Islet precursor cell (in vitro differentiated cells): ENCODE measurements around the gene GYPB.
"Not testable (repeated sequence)": the region's sequence is repeated elsewhere in the genome, so short reads cannot be mapped to it uniquely, and the experiment has no call there.

Experiments used
- DNase-seq: peaks from one replicate; pipeline ENCODE4 v3.0.0-alpha.2; 2018

GYPB gene

DNA sequence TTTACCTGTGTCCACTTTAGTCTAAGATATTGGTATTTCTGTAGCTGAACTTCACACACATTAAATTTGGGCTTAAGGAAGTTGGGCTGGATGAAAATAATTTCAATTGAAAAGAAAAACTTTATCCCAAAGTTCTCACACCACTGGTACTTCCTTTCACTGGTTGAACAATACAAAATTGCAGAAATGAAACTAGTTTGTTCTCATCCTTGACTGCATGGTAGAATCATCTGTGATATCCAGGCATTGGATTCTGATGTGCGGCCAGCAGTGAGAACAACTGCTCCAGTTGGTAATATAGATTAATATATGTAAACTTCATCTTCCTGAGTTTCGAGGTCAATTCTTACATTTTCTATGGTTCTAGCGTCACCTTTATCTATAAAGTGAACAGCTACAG is 10.6 kb downstream of the GYPB start:
- not testable (repeated sequence) for DNase-seq

DNA sequence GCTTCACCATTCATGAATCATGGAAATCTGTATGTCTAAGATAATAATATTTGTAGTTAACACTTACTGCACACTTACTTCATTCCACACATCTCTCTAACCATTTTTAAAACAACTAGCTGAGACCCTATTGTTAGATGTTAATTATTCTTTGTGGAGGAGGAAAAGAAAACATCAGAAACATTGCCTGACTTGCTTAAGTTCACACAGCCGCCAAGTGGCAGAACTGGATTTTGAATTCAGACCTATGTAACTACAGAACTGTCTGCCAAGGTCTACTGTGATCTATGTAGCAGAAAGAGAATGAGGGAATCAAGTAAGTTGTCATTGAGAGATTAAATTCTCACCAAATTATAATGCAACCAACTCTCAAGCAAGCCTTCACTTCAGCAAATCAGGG is 11.2 kb downstream of the GYPB start:
- not testable (repeated sequence) for DNase-seq

DNA sequence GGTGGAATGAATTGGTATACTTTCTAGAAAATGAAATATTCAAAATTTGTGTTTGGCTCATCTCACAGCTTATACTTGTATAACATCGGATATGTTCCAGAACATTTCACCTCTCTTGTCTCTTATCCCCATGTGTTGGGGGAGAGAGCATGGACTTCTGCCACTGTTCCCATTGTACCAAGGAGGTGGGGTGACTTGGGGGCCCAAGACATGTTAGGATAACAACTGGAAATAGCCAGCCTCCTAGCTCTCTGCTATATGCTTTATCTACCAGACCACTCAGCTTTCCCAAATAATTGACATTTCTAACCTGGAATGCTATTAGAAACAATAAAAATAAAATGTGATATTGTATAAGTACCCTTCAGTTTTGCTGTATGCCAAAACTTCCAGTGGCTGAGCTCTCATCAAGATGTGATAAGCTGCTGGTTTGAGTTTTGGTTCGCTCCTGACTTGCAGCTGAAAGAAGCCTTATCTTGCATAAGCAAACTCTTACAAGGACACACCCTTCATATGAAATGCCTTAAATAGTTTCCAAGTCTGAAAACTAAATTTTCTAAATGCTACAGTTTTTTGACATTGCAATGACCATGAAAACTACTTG is 12.9 kb downstream of the GYPB start:
- not testable (repeated sequence) for DNase-seq

DNA sequence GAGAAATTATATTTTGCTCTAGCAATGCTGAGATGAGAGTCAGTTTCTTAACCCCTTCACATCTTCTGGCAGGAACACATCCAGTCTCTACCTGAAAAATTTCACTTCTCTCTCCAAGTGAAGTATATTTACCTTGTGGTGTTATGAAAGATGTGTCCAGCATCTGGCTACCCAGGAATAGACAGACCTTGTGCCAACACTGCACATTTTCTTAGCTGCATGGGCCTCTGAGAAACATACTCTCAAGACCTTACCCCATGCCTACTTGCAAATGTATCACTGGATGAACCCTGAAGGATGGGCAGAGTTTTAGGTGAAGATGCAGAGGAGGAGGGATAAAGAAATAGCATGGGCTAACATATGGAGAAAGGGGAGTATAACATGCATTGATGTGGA is 13.6 kb downstream of the GYPB start:
- DNase-seq, result not testable (repeated sequence)

DNA sequence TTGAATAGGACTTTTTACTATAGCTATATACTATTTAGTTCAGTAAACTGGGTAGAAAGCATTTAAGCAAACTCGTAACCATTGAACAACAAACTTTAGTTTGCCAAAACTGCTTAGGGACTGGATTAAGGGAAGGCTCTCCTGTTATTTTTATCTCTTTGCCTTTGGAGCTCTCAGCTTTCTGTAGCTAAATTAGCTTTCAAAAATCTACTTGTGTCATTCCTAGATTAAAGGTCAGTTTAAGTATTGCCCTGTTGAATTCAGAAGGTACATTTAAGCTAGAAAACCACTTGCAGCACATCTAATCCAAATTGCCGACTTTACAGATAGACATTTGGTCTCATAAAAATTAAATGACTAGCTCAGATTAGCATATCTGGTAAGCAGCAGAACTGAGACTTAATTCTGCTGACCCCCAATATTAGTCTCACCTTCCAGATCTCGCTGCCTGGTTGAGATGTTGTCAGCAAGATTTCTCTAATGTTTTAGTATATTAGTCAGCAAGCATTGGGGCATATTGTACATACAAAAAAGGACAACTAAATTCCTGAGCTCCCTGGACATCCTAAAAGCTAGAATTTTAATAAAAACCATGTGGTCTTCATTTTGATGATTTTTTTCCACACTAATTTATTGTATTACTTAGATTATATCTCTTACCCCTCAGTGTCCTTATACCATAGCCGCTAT is 14.2 kb downstream of the GYPB start:
- DNase-seq, result not testable (repeated sequence)

DNA sequence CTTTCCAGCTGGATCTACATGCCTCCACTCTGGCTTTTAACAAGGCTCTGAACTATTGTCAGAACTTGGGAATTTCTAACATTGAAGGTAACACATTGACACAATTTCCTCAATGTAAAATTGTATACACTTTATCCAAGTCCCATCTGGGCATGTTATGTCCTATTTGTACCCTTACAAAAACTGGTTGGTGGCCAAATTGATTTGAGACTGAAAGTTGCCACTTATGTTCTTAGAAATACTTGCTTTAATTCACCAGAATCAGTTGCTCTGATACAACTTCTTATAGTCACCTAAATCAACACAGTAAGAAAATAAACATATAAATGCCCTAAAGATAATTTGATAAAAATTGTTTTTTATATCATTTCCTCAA is 15.3 kb downstream of the GYPB start:
- not testable (repeated sequence) for DNase-seq

DNA sequence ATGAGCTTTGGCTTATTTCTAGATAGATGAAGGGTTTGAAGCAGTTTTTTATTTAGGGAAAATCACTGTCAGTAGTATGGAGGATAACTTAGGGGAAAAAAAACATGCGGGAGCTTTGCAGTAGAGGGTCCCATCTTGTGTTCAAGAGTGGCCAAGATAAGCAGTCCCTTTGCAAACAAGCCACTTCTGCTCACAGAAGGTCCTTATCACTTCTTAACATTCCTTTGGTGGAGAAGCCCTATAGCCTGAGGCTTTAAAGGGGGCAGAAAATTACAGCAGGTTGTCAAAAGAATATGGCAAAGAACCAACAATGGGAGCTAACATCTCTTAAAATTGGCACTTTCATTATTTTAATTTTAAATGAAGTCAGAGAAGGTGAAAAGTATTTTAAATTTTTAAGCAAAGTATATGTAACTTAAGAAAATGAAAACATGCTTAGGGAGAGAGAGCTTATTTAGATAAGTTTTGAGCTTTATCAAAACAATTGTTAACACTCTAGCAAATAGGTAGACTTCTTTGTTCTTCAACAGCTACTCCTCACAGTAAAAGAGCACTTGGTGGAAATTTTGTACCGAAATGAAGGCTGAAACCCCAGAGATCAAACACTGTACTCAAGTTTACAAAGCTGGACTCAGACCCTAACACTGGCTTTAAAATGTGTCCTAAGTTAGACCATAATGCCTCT is 15.8 kb downstream of the GYPB start:
- not testable (repeated sequence) for DNase-seq

DNA sequence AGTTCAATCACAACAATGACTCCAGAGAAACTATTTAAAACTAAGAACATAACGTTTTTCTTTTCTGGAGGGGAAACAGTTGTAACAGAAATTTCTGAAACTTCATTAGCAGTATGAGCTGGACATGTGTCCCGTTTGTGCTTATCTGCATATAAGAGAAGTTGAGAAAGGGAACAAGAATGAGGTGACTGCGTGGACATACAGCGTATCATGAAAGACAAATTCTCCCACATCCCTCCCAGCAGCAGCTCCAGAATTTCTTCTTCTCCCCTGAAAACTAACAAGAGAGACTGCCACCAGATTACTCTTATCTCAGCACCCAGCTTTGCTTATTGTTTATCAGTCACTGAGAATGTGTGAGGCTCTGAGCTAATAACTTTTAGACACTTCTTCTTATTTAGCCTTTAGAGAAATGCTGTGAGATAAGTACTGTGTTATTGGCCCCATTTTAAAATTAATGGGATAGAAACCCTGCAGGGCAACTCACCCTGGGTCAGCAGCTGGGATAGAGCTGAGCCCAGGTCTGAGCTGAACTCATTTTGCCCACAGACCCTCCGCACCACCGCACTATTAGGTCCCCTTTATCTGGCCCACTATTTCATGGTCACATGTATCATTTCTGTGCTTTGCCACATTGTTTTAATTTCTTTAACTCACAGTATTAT is 18.7 kb downstream of the GYPB start:
- not testable (repeated sequence) for DNase-seq

DNA sequence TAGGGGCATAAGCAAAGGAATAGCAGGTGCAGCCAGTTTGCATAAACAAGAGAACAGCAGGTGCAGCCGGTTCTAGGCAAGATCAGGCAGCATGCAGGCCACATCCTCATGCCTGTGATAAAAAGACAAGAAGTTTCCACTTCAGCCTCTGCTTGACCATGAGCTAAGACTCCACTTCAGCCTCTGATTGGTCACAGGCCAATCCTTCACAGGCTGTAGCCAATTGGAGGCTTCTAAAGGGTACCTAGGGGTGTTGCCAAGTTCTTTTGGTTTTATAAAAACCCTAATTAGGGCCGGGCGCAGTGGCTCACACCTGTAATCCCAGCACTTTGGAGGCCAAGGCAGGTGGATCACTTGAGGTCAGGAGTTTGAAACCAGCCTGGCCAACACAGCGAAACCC is 23.0 kb downstream of the GYPB start:
- not testable (repeated sequence) for DNase-seq

DNA sequence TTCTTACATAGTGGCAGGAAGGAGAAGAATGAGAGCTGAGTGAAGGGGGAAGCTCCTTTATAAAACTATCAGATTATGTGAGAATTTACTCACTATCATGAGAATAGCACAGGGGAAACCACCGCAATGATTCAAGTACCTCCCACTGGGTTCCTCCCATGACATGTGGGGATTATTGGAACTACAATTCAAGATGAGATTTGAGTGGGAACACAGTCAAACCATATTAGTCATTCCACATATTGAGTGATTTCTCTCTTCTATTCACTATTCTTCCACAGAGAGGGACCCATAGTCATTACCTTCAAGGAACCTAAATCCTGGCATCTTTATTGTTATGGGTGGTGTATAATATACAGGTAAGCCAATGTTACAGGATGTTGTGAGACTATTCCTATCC is 27.4 kb downstream of the GYPB start:
- not testable (repeated sequence) for DNase-seq

DNA sequence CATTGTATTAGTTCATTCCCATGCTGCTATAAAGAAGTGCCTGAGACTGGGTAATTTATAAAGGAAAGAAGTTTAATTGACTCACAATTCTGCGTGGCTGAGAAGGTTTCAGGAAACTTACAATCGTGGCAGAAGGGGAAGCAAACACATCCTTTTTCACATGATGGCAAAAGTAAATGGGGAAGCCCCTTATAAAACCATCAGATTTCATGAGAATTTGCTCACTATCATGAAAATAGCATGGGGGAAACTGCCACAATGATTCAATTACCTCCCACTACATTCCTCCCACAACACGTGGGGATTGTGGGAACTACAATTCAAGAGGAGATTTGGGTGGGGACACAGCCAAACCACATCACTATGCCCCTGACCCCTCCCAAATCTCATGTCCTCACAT is 28.5 kb downstream of the GYPB start:
- DNase-seq, result not testable (repeated sequence)

DNA sequence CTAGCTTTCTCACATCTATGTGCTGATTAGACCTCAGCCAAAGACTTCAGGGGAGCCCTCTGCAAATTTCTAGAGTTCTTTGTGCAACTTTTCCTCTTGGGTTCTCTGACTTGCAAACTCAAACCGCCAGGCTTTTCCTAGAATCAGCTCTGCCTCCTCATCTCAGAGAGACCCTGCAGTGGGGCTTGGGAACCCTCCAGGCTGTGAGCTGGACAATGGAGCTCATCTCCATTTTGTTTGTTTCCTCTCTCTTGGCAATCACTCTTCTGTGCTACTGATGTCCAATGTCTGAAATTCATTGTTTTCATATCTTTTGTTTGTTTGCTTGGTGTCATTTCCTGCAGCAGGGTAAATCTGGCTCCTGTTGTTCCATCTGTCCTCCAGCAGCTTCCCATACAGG is 33.0 kb downstream of the GYPB start:
- DNase-seq, result no peak

DNA sequence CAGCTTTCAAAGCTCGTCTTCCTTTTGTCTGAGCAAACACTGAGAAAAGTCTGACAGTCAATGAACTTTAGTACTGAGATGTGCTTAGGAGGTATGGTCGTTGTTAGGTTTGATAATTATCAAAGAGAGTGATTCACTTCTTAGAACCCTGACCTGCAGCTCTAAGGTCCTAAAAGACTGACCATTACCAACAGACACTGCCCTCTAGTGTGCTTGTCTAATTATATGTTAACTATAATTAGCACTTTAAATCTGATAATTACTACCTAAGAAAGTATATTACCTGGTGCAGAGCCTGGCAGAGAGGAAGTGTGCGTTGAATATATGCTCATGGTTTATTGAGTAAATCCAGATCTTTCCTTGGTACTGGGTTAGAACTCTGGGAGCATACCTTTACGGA is 38.4 kb downstream of the GYPB start:
- DNase-seq, result not testable (repeated sequence)

DNA sequence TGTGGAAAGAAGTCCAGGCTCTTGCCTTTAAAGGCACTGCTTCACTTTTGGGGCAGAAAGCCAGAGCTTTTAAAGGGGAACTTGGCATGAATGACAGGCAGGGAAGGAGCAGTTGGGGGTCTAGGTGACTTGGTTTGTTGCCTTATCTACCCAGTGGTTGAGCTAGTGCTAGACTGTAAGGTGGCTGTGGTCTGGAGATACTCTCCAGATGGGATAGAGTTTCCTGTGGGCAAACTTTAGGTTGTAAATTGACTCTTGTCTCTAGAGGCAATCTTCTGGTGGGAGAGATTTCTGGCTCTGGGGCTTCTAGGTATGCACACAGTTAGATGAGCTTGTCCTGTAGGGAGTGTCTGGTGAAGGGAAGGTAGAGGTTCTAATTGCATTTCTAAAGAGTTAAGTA is 43.7 kb downstream of the GYPB start:
- DNase-seq, result peak; percentile 52

DNA sequence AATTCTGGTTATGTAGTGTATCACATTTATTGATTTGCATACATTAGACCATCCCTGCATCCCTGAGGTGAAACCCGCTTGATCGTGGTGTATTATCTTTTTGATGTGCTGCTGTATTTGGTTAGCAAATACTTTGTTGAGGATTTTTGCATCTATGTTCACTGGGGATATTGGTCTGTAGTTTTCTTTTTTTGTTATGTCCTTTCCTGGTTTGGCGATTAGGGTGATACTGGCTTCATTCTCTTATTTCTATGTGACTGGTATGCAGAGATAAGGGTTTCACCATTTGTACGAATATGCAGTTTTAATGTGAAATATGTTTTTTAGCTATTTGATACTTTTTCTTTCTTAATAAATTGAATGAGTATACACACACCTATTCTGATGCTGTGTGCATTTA is 45.2 kb downstream of the GYPB start:
- not testable (repeated sequence) for DNase-seq

DNA sequence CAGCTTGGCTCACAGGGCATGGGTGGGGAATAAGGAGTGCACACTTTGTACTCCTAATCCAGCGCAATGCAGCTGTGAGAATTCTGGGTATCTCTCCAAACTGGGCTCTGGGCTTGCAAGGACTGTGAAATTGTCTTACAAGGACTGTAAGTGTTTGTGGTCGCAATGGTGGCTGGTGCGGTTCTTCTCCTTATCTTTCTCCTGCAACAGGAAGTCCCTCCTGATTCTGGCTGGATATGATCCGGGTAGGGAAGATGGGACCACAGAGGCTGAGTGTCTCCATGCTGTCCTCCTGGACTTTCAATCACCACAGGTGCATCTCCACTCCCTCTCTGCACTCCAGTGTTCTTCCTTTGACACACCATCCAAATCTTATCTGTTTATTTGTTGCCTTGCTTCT is 58.1 kb downstream of the GYPB start:
- no peak for DNase-seq

DNA sequence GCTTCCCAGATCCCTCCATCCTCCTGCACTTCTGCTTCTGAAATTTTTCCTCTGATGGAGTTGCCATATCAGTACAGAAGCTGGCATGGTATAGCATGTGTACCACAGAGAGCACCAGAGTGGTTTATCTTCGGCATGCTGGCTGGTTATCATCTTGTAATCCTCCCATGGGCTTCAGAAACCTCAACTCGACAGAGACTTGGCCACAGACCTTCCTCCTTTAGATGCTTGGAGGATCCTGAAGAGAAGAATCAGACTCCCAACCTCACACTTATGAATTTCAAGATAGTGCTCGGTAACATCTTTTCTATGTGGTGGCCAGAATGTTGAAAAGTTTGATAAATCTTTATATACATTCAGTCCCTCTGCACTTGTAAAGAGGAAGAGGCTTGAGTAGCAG is 63.9 kb downstream of the GYPB start:
- DNase-seq, result not testable (repeated sequence)

DNA sequence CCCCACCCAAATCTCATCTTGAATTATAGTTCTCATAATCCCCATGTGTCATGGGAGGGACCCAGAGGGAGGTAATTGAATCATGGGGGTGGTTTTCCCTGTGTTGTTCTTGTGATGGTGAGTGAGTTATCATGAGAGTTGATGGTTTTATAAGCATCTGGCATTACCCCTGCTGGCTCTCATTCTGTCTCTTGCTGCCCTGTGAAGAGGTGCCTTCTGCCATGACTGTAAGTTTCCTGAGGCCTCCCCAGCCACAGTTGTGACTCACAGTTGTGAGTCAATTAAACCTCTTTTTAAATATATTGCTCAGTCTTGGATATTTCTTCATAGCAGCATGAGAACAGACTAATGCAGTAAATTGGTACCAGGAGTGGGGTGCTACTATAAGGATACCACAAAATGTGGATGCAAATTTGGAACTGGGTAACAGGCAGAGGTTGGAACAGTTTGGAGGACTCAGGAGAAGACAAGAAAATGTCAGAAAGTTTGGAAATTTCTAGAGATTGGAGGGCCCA is 67.7 kb downstream of the GYPB start:
- DNase-seq, result not testable (repeated sequence)

DNA sequence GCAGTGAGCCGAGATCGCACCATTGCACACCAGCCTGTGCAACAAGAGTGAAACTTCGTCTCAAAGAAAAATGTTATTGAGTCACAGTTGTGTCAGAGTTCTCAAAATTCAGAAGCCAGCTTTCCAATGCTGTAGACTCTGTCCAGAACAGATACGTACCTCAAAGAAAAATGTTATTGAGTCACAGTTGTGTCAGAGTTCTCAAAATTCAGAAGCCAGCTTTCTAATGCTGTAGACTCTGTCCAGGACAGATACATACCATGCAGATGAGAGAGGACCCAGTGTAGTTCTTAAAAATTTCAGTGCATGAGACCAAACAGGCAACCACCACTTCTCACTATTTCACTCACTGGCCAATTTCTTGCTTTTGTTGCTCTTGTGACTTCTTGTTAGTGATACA is 68.2 kb downstream of the GYPB start:
- DNase-seq, result not testable (repeated sequence)

DNA sequence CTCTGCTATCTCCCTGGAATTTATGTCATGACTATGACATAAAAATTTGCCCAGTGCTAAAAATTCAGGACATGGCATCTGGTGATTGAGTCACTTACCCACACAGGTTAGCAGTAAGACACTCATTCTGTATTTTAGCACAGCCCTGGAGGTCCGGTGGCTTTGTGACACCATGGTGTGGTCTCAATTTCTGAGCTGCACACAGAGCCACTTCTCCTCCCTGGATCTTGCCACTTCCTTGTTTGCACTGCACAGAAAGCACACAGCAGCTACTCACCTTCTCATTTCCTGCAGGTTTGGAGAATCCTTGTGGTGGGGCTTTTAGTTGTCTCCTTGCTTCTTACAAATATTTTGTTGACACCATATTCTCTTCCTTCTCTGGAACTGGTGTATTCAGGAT is 69.0 kb downstream of the GYPB start:
- DNase-seq, result not testable (repeated sequence)

DNA sequence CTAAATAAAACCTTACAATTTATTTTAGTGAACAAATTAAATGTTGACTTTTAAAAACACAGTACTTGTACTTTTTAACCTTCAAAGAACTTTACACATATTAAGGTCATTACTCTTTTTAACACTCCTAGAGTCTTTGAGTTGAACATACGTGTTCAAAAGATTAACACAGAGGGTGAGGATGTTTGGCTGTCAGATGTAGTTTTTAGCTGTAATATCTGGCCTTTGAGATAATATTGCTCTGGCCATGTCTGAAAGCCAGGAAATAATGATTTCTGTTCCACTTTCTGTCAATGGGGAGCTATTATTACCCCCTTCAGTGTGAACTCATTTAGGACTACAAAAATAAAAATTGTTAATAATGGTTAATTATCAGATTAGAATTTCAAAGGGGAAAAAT is 71.7 kb downstream of the GYPB start:
- not testable (repeated sequence) for DNase-seq
